CD14-positive monocyte (primary cell): ENCODE results near the gene SNRPF. TPM values are rescaled to one million over a fixed set of nuclear protein-coding genes. Genes with fewer than 3 reads are reported as not detected.

Experiments
- DNase-seq, 3 donors: peaks; one replicate each; pipeline ENCODE4 v3.0.0-alpha.2; 2011 to 2022
- H2AFZ ChIP-seq: 2 replicates; pipeline ENCODE4 v1.6.0; 2012; ENCODE audit warnings: mild to moderate bottlenecking, low read depth, low read length, inconsistent platforms; ENCODE audit not compliant: insufficient read depth, poor library complexity, severe bottlenecking
- H3K27ac ChIP-seq, 2 donors: 1 replicate in 1 of 2; 2 replicates in 1 of 2; pipeline ENCODE4 v1.5.1; 2012 to 2013; ENCODE audit warnings: low read length in 2 of 2, control low read depth in 1 of 2, inconsistent platforms in 1 of 2, low read depth in 1 of 2, mild to moderate bottlenecking in 1 of 2
- H3K27me3 ChIP-seq, 2 donors: one replicate each; pipeline versions ENCODE4 v1.6.0 to v1.6.1; 2011 to 2013; ENCODE audit warnings: low read length in 2 of 2; ENCODE audit not compliant: control insufficient read depth in 2 of 2, insufficient read depth in 2 of 2
- H3K36me3 ChIP-seq, 2 donors: replicated peaks in 1 of 2; 1 replicate in 1 of 2; 2 replicates in 1 of 2; pipeline versions ENCODE4 v1.5.1 to v1.6.1; 2012 to 2013; ENCODE audit warnings: low read length in 2 of 2, control low read depth in 1 of 2, inconsistent platforms in 1 of 2, mild to moderate bottlenecking in 1 of 2; ENCODE audit not compliant: insufficient read depth in 2 of 2, control insufficient read depth in 1 of 2
- H3K4me1 ChIP-seq, 2 donors: 1 replicate in 1 of 2; 2 replicates in 1 of 2; pipeline versions ENCODE4 v1.5.1 to v1.6.1; 2012 to 2013; ENCODE audit warnings: low read length in 2 of 2, control low read depth in 1 of 2, inconsistent platforms in 1 of 2, mild to moderate bottlenecking in 1 of 2, moderate library complexity in 1 of 2; ENCODE audit not compliant: insufficient read depth in 2 of 2, control insufficient read depth in 1 of 2
- H3K4me2 ChIP-seq: replicated peaks from 2 replicates; pipeline ENCODE3; 2012; ENCODE audit warnings: low read length, moderate library complexity, mild to moderate bottlenecking; ENCODE audit not compliant: poor library complexity, severe bottlenecking; ENCODE audit errors: extremely low read depth
- H3K4me3 ChIP-seq, 3 experiments: fragments of 200-600 bp in 1 of 3; sonication (generic) in 1 of 3; replicated peaks in 1 of 3; 1 replicate in 2 of 3; 2 replicates in 1 of 3; pipeline ENCODE4 v1.5.1; 2011 to 2013; ENCODE audit warnings: low read length in 3 of 3, mild to moderate bottlenecking in 3 of 3, control low read depth in 2 of 3, low read depth in 2 of 3, inconsistent platforms in 1 of 3, moderate library complexity in 1 of 3
- H3K79me2 ChIP-seq: 2 replicates; pipeline ENCODE4 v1.6.0; 2012; ENCODE audit warnings: mild to moderate bottlenecking, control low read depth, inconsistent platforms, low read length, moderate library complexity; ENCODE audit not compliant: insufficient read depth
- H3K9ac ChIP-seq: 2 replicates; pipeline ENCODE4 v1.6.0; 2017; ENCODE audit warnings: low read length, mild to moderate bottlenecking; ENCODE audit not compliant: insufficient read depth, poor library complexity, severe bottlenecking
- H3K9me3 ChIP-seq, 2 donors: replicated peaks in 1 of 2; 1 replicate in 1 of 2; 2 replicates in 1 of 2; pipeline versions ENCODE4 v1.5.1 to v1.6.1; 2012 to 2013; ENCODE audit warnings: low read length in 2 of 2, control low read depth in 1 of 2; ENCODE audit not compliant: control insufficient read depth in 1 of 2, insufficient read depth in 1 of 2
- H4K20me1 ChIP-seq: 2 replicates; pipeline ENCODE4 v1.6.0; 2012; ENCODE audit warnings: mild to moderate bottlenecking, low read length, control low read depth, moderate library complexity; ENCODE audit not compliant: insufficient read depth
- H3K27ac Mint-ChIP-seq, 7 donors: one replicate each; pipeline ENCODE4 v1.8.0; 2020; ENCODE audit warnings: mild to moderate bottlenecking in 7 of 7, mixed read lengths in 7 of 7, moderate library complexity in 6 of 7, inconsistent platforms in 2 of 7
- H3K27me3 Mint-ChIP-seq, 3 donors: one replicate each; pipeline ENCODE4 v1.8.0; 2021 to 2022; ENCODE audit warnings: low read depth in 3 of 3, mild to moderate bottlenecking in 3 of 3, mixed read lengths in 3 of 3, moderate library complexity in 3 of 3, inconsistent platforms in 1 of 3
- H3K36me3 Mint-ChIP-seq, 2 donors: one replicate each; pipeline ENCODE4 v1.8.0; 2020; ENCODE audit warnings: mixed read lengths in 2 of 2, inconsistent platforms in 1 of 2, mild to moderate bottlenecking in 1 of 2
- H3K4me1 Mint-ChIP-seq: one replicate; pipeline ENCODE4 v1.8.0; 2020; ENCODE audit warnings: mild to moderate bottlenecking, mixed read lengths
- H3K4me3 Mint-ChIP-seq, 2 donors: one replicate each; pipeline ENCODE4 v1.8.0; 2020; ENCODE audit warnings: mild to moderate bottlenecking in 2 of 2, mixed read lengths in 2 of 2, moderate library complexity in 1 of 2
- H3K9me3 Mint-ChIP-seq, 7 donors: one replicate each; pipeline ENCODE4 v1.8.0; 2020 to 2022; ENCODE audit warnings: mixed read lengths in 7 of 7, mild to moderate bottlenecking in 6 of 7, moderate library complexity in 6 of 7, inconsistent platforms in 2 of 7
- WGBS: methylation state at CpG from one replicate; pipeline ENCODE4 v1.1.5; 2013; ENCODE audit warnings: missing lambda C conversion rate; ENCODE audit not compliant: insufficient coverage; 5-methylcytosine and 5-hydroxymethylcytosine counted together
- intact Hi-C, 2 donors: fragments of 100-400 bp; cut with micrococcal nuclease; formaldehyde crosslinking; loops; one replicate each; pipeline versions ENCODE4 v1.15.0 to v1.15.1; 2023
- polyA plus RNA-seq, 3 donors: library from polyadenylated mRNA; depleted of rRNA in 1 of 3; unstranded in 2 of 3; stranded (reverse) in 1 of 3; fragments of 300-500 nt in 2 of 3; fragments of >200 nt in 1 of 3; fragmentation: Illumina TruSeq in 2 of 3; gene quantifications; 1 replicate in 2 of 3; 2 replicates in 1 of 3; pipeline ENCODE4 v1.2.3, GENCODE V29; 2012 to 2021
- TF ChIP-seq, protein P1 (sequence below): fragments of 200-600 bp; IDR thresholded peaks from one replicate; pipeline ENCODE4 v1.8.0; 2022; ENCODE audit warnings: antibody characterized with exemption, mild to moderate bottlenecking

The SNRPF gene
- polyA plus RNA-seq, 3 donors, result 9.0 to 28.5 (median 23.5) TPM

DNA sequence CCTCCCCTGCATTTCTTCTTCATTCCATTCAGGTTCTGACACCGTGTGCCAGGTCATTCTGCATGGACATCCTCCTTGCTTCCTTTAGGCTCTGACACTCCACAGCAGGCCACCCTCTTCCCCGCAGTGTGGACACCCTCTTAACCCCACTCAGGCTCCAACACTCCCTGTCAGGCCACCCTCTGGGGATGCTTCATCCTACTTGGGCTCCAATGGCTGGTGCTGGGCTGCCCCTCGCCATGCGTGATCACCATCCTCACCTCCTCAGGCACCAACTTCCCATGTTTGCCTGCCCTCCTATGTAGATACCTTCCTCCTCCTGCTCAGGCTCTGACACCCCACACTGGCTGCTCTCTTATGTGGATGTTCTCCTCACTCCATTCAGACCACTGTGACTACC lies 6.6 kb upstream of the SNRPF start:
- Mint-ChIP-seq H3K9me3 (no peaks in the 10 kb centered on the region), H3K4me3 (no peak overlapping the region), H3K36me3 (no peaks in the 10 kb centered on the region), H3K27ac (peak overlapping the region in 2 of 7 donors; percentile 33 to 83), H3K4me1 (peaks cover 4% of the 10 kb centered on the region), H3K27me3 (peaks cover 28 to 46% (median 30%) of the 10 kb centered on the region in 3 donors)
- Histone ChIP-seq H3K79me2 (no peaks in the 10 kb centered on the region), H3K4me1 (peaks cover 0 to under 1% of the 10 kb centered on the region in 2 donors), H3K27ac (no peak overlapping the region), H3K36me3 (no peaks in the 10 kb centered on the region), H4K20me1 (no peaks in the 10 kb centered on the region), H3K27me3 (peaks cover 32 to 43% of the 10 kb centered on the region in 2 donors), H2AFZ (no peak overlapping the region), H3K4me2 (no peak overlapping the region), H3K9me3 (no peaks in the 10 kb centered on the region), H3K4me3 (no peak overlapping the region), H3K9ac (no peak overlapping the region)
- WGBS, result 92% methylated on average over 4 of the region's 4 CpGs
- intact Hi-C loops, result no loop called here
- no peak for DNase-seq
- TF ChIP-seq, protein P1, sequence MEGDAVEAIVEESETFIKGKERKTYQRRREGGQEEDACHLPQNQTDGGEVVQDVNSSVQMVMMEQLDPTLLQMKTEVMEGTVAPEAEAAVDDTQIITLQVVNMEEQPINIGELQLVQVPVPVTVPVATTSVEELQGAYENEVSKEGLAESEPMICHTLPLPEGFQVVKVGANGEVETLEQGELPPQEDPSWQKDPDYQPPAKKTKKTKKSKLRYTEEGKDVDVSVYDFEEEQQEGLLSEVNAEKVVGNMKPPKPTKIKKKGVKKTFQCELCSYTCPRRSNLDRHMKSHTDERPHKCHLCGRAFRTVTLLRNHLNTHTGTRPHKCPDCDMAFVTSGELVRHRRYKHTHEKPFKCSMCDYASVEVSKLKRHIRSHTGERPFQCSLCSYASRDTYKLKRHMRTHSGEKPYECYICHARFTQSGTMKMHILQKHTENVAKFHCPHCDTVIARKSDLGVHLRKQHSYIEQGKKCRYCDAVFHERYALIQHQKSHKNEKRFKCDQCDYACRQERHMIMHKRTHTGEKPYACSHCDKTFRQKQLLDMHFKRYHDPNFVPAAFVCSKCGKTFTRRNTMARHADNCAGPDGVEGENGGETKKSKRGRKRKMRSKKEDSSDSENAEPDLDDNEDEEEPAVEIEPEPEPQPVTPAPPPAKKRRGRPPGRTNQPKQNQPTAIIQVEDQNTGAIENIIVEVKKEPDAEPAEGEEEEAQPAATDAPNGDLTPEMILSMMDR, result no peak

- H3K4me1 Mint-ChIP-seq, result no peaks in the 10 kb centered on the region
These were observed 1.6 kb upstream of the SNRPF start for GRCh38 chr12:95857156-95857555.

More at GRCh38 chr12:95857156-95857555, 1.6 kb upstream of the SNRPF start:
- no peaks in the 10 kb centered on the region for H3K9me3 Mint-ChIP-seq
- Histone ChIP-seq H3K79me2 (peaks cover 31% of the 10 kb centered on the region), H3K4me2 (no peak overlapping the region), H3K36me3 (peaks cover 9 to 13% of the 10 kb centered on the region in 2 donors), H3K27ac (no peak overlapping the region), H3K4me1 (peaks cover 23 to 28% of the 10 kb centered on the region in 2 donors), H3K9ac (no peak overlapping the region), H2AFZ (peak overlapping the region; percentile 81), H3K9me3 (no peaks in the 10 kb centered on the region), H3K27me3 (peaks cover 27 to 46% of the 10 kb centered on the region in 2 donors), H4K20me1 (no peaks in the 10 kb centered on the region), H3K4me3 (no peak overlapping the region)
- TF ChIP-seq, protein P1, result no peak
- H3K27me3 Mint-ChIP-seq, result peaks cover 22 to 34% (median 31%) of the 10 kb centered on the region in 3 donors
- peaks cover 11 to 14% of the 10 kb centered on the region in 2 donors for H3K36me3 Mint-ChIP-seq
- 97% methylated on average over 4 of the region's 7 CpGs for WGBS
- intact Hi-C loops, result loop anchor here in 1 of 2 donors (5.0 kb wide), 1 partner anchor 140 kb away; the partner anchor contains the start of gene HAL
- DNase-seq, result no peak
- H3K27ac Mint-ChIP-seq, result no peak overlapping the region
- peak overlapping the region; percentile 9 to 42 for H3K4me3 Mint-ChIP-seq
